HG03175 (cell line): ENCODE measurements around the gene SAMD11.
"Not testable (repeated sequence)": the region's sequence is repeated elsewhere in the genome, so short reads cannot be mapped to it uniquely, and the experiment has no call there.

Experiments used
- ATAC-seq: cut with Tn5 transposase; IDR thresholded peaks from one replicate; pipeline ENCODE4 v1.9.1; 2021; ENCODE audit warnings: mild to moderate bottlenecking, moderate library complexity; ENCODE audit not compliant: unreplicated experiment

SAMD11 gene

DNA sequence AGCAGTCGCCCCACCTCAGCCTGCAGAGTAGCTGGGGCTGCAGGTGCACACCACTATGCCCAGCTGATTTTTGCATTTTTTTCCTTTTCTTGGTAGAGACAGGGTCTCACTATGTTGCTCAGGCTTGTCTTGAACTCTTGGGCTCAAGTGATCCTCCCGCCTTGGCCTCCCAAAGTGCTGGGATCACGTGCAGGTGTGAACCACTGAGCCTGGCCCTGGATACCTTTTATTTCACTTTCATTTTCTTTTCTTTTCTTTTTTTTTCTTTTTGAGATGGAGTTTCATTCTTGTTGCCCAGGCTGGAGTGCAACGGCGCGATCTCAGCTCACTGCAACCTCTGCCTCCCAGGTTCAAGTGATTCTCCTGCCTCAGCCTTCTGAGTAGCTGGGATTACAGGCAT, 67.6 kb downstream of the SAMD11 start:
- ATAC-seq, result not testable (repeated sequence)

DNA sequence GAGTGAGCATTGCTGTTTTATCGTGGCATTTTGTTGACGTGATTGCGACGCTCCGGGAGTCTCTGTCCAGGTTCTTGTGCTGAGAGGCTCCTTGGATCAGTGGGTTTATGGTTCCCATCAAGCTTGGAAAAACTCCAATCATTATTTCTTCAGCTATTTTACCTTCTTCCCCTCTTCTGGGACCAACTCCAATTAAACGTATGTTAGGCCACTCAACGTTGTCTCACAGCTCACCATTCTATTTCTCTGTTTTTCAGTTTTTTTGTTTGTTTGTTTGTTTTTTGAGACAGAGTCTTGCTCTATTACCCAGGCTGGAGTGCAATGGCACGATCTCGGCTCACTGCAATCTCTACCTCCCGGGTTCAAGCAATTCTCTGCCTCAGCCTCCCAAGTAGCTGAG, 68.2 kb downstream of the SAMD11 start:
- no peak for ATAC-seq

DNA sequence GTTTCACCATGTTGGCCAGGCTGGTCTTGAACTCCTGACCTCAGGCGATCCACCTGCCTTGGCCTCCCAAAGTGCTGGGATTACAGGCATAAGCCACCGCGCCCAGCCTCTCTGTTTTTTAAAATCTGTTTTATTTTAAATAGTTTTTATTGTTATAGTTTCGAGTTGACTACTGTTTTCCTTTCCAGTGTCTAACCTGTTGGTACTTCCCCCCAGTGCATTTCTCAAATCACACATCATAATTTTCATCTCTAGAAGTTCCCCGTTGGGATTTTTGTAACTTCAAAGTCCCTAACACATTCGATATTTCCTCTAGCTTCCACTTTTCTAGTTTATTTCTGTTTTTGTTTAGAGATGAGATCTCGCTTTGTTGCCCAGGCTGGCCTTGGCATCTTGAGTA, 68.6 kb downstream of the SAMD11 start:
- no peak for ATAC-seq

DNA sequence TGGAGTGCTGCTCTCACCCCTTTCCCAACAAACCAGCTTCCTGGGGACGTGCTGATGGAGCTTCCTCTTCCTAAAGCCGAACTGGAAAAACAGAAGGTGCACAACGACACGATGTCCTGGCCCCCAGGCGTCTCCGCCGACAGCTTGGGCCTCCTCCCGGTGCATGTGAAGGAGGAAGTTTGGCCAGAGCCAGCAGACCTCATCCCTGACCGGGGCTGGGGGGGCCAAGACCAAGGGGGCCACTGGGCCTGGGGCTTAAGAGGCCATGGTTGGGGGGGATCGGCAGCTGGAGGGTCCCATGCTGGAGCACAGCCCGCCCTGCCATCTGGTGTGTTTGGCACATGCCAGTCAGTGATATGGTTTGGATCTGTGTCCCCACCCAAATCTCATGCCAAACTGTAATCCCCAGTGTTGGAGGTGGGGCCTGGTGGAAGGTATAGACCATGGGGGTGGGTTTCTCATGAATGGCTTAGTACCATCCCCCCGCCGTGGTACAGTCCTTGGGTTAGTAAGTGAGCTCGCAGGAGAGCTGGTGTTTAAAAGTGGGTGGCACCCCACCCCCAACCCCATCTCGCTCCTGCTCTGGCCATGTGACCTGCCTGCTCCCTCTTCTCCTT, 69.8 kb downstream of the SAMD11 start:
- no peak for ATAC-seq
